Central memory CD8-positive, alpha-beta T cell (primary cell): ENCODE results near the gene RPS6KB1.
A peak's percentile ranks its signal among the peaks of the same experiment; 100 is the strongest.

ENCODE experiments used
- ATAC-seq: fragments of 150-1000 bp; cut with Tn5 transposase; replicated peaks from 2 replicates; pipeline ENCODE4 v1.10.0; 2022; ENCODE audit warnings: mild to moderate bottlenecking, moderate FRiP score, moderate number of reproducible peaks; ENCODE audit not compliant: poor library complexity, severe bottlenecking; ENCODE audit errors: extremely low read depth
- DNase-seq, 2 donors: peaks; one replicate each; pipeline ENCODE4 v3.0.0; 2021; ENCODE audit warnings: low spot score in 2 of 2
- H3K27ac Mint-ChIP-seq: one replicate; pipeline ENCODE4 v1.8.0; 2022; ENCODE audit warnings: low read depth, mild to moderate bottlenecking, moderate library complexity, mixed read lengths
- H3K27me3 Mint-ChIP-seq: one replicate; pipeline ENCODE4 v1.8.0; 2022; ENCODE audit warnings: mixed read lengths
- H3K36me3 Mint-ChIP-seq: one replicate; pipeline ENCODE4 v1.8.0; 2022; ENCODE audit warnings: mild to moderate bottlenecking, moderate library complexity, mixed read lengths; ENCODE audit not compliant: insufficient read depth
- H3K4me1 Mint-ChIP-seq: one replicate; pipeline ENCODE4 v1.8.0; 2022; ENCODE audit warnings: mixed read lengths
- H3K4me3 Mint-ChIP-seq: one replicate; pipeline ENCODE4 v1.8.0; 2022; ENCODE audit warnings: mild to moderate bottlenecking, moderate library complexity, mixed read lengths
- H3K9me3 Mint-ChIP-seq: one replicate; pipeline ENCODE4 v1.8.0; 2022; ENCODE audit warnings: mixed read lengths

RPS6KB1 gene

GRCh38 chr17:59877965-59878364 is 15.0 kb upstream of the RPS6KB1 start:
- Mint-ChIP-seq H3K4me1 (no peaks in the 10 kb centered on the region), H3K4me3 (no peak overlapping the region), H3K27me3 (no peaks in the 10 kb centered on the region), H3K36me3 (peaks cover 63% of the 10 kb centered on the region), H3K27ac (no peak overlapping the region), H3K9me3 (no peaks in the 10 kb centered on the region)
- ATAC-seq (no peak), DNase-seq (no peak)

DNA sequence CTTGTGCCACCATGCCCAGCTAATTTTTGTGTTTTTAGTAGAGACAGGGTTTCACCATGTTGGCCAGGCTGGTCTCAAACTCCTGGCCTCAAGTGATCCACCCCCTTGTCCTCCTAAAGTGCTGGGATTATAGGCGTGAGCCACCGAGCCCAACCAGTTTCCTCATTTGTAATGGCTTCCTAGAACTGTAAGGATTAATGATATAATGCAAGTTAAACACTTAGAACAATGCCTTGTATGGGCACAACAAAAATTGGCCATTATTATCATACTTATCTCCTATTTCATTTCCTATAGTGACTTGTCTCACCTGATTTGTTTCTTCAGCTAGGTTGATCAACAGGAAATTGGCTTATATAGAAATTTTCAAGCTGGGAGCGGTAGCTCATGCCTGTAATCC is 14.3 kb upstream of the RPS6KB1 start:
- Mint-ChIP-seq H3K27ac (no peak overlapping the region), H3K27me3 (no peaks in the 10 kb centered on the region), H3K36me3 (peaks cover 60% of the 10 kb centered on the region), H3K9me3 (no peaks in the 10 kb centered on the region), H3K4me1 (no peaks in the 10 kb centered on the region), H3K4me3 (no peak overlapping the region)
- DNase-seq = no peak
- no peak for ATAC-seq

DNA sequence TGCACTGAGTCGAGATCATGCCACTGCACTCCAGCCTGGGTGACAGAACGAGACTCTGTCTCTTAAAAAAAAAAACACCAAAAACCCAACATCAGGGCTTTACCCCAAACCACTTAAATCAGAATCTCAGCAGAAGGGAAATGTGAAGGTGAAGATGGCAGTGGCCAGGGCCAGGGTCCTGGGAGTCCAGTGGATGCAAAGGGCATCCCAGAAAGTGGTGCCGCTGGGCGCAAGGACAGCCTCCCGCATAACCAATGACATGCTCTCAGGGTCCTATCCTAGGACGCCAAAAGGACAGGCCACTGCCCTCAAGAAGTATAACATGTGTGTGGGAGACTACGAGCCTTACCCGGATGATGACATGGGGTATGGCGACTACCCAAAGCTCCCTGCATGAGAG is 8.1 kb upstream of the RPS6KB1 start:
- no peak overlapping the region for H3K4me3 Mint-ChIP-seq
- H3K27ac Mint-ChIP-seq = no peak overlapping the region
- H3K27me3 Mint-ChIP-seq = no peaks in the 10 kb centered on the region
- DNase-seq (no peak), ATAC-seq (no peak)
- H3K36me3 Mint-ChIP-seq = peaks cover 67% of the 10 kb centered on the region
- H3K9me3 Mint-ChIP-seq = no peaks in the 10 kb centered on the region
- H3K4me1 Mint-ChIP-seq = peaks cover 20% of the 10 kb centered on the region

DNA sequence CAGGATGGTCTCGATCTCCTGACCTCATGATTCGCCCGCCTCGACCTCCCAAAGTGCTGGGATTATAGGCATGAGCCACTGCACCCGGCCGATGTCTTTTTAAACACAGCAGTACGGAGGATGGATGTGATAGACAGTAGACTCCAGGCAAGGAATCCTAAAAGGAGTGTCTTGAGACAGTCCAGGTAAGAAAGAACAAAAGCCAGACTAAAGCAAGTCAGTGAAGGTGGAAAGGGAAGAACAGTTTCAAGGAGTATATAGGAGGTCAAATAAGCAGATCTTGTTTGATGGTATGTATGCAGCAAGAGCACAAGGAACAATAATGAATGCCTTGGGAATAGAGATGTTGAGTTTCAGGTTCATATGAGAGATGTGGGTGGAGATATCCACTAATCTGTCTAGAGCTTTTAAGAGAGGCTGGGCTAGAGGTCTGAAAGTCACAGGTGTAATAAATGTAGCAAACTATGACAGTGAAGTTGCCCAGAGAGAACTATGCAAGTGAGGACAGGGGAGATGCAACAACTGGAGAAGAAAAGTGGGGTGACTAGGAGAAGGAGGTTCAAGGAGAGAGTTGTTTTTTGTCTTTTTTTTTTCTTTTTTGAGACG is 4.7 kb upstream of the RPS6KB1 start:
- Mint-ChIP-seq H3K27ac (peak overlapping the region; percentile 40), H3K4me3 (no peak overlapping the region), H3K36me3 (peaks cover 63% of the 10 kb centered on the region), H3K27me3 (no peaks in the 10 kb centered on the region), H3K9me3 (no peaks in the 10 kb centered on the region), H3K4me1 (peaks cover 37% of the 10 kb centered on the region)
- ATAC-seq = no peak
- DNase-seq = no peak

- DNase-seq (no peak), ATAC-seq (no peak)
- H3K4me3 Mint-ChIP-seq = peak overlapping the region; percentile 48
- no peaks in the 10 kb centered on the region for H3K27me3 Mint-ChIP-seq
- peaks cover 58% of the 10 kb centered on the region for H3K4me1 Mint-ChIP-seq
- H3K27ac Mint-ChIP-seq = peak overlapping the region; percentile 61
- H3K9me3 Mint-ChIP-seq = no peaks in the 10 kb centered on the region
- H3K36me3 Mint-ChIP-seq = peaks cover 48% of the 10 kb centered on the region
Measured at GRCh38 chr17:59890720-59891119, 2.2 kb upstream of the RPS6KB1 start.

DNA sequence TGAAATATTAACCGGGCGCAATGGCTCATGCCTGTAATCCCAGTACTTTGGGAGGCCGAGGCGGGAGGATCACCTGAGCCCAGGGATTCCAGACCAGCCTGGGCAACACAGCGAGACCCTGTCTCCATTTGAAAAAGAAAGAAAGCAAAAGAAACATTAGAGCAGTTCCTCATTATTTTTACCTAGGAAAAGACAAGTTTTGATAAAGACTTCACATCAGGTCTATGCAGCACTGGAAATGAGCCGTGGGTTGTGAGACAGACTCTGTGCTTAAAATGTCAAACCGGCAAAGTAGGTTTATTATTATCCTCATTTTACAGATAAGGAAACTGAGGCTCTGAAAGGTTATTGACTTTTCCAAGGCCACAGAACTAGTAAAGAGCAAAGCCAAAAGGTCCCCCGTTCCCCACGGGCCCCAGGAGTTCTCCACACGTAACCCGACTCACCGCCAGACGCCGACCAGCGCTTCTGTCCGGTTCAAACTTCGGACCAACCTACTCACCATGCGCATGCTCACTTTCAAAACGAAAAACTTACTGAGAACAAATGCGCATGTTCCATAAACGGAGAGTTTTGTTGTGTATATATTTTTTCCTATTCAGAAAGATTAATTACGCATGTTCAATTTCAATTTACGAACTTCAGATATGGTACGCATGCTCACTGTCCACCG is 534 bp upstream of the RPS6KB1 start:
- no peaks in the 10 kb centered on the region for H3K27me3 Mint-ChIP-seq
- peaks cover 31% of the 10 kb centered on the region for H3K36me3 Mint-ChIP-seq
- no peaks in the 10 kb centered on the region for H3K9me3 Mint-ChIP-seq
- H3K27ac Mint-ChIP-seq = peak overlapping the region; percentile 100
- no peak for ATAC-seq
- no peak for DNase-seq
- peaks cover 56% of the 10 kb centered on the region for H3K4me1 Mint-ChIP-seq
- peak overlapping the region; percentile 100 for H3K4me3 Mint-ChIP-seq

- ATAC-seq = peak; percentile 35
- H3K27me3 Mint-ChIP-seq = no peaks in the 10 kb centered on the region
- peaks cover 47% of the 10 kb centered on the region for H3K4me1 Mint-ChIP-seq
- H3K4me3 Mint-ChIP-seq = peak overlapping the region; percentile 100
- no peaks in the 10 kb centered on the region for H3K9me3 Mint-ChIP-seq
- peaks cover 23% of the 10 kb centered on the region for H3K36me3 Mint-ChIP-seq
- no peak for DNase-seq
- H3K27ac Mint-ChIP-seq = peak overlapping the region; percentile 100
Measured at GRCh38 chr17:59893676-59894100, 767 bp downstream of the RPS6KB1 start.

GRCh38 chr17:59897090-59897489 is 4.2 kb downstream of the RPS6KB1 start:
- H3K9me3 Mint-ChIP-seq = no peaks in the 10 kb centered on the region
- H3K27ac Mint-ChIP-seq = no peak overlapping the region
- H3K36me3 Mint-ChIP-seq = peaks cover 18% of the 10 kb centered on the region
- no peak overlapping the region for H3K4me3 Mint-ChIP-seq
- no peak for ATAC-seq
- H3K4me1 Mint-ChIP-seq = peaks cover 43% of the 10 kb centered on the region
- H3K27me3 Mint-ChIP-seq = no peaks in the 10 kb centered on the region
- DNase-seq = no peak

DNA sequence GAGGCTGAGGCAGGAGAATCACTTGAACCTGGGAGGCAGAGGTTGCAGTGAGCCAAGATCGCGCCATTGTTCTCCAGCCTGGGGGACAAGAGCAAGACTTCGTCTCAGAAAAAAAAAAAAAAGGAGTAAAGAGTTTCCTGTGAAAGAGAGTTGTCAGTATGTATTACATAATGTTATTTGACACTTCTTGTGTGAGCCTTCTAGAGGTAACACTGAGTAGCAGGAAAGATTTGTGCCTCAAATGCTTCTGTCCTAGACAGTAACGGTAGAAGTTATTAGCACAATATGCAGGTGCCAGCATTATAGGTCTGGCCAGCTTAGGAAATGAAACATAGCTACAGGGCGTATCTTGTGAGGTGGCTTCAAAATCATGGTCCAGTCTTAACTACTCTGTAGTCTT is 6.2 kb downstream of the RPS6KB1 start:
- H3K9me3 Mint-ChIP-seq = no peaks in the 10 kb centered on the region
- no peak for ATAC-seq

GRCh38 chr17:59901604-59902003 is 8.7 kb downstream of the RPS6KB1 start:
- no peak overlapping the region for H3K27ac Mint-ChIP-seq

More for the DNA sequence above, 6.2 kb downstream of the RPS6KB1 start:
- no peaks in the 10 kb centered on the region for H3K27me3 Mint-ChIP-seq
- H3K27ac Mint-ChIP-seq = no peak overlapping the region
- H3K4me3 Mint-ChIP-seq = no peak overlapping the region
- DNase-seq = no peak
- H3K4me1 Mint-ChIP-seq = peaks cover 32% of the 10 kb centered on the region
- H3K36me3 Mint-ChIP-seq = peaks cover 11% of the 10 kb centered on the region

DNA sequence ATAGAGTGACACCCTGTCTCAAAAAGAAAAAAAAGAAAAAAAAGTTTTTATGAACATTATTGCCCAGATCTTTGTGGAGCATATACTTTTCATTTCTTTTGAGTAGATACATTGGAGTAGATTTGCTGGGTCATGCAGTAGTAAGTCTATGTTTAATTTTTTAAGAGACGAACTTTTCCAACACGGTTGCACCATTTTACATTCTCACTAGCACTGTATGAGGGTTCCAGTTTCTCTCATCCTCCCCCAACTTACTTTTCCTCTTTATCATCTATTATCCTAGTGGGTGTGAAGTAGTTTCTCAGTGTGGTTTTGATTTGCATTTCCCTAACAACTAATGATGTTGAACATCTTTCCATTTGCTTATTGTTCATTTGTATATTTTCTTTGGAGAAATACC is 10.5 kb downstream of the RPS6KB1 start:
- Mint-ChIP-seq H3K36me3 (peaks cover 22% of the 10 kb centered on the region), H3K9me3 (no peaks in the 10 kb centered on the region), H3K27ac (no peak overlapping the region), H3K4me3 (no peak overlapping the region), H3K4me1 (peaks cover 28% of the 10 kb centered on the region), H3K27me3 (no peaks in the 10 kb centered on the region)
- no peak for DNase-seq
- ATAC-seq = no peak

More at GRCh38 chr17:59901604-59902003, 8.7 kb downstream of the RPS6KB1 start:
- H3K4me1 Mint-ChIP-seq = peaks cover 29% of the 10 kb centered on the region
- ATAC-seq (no peak), DNase-seq (no peak)
- H3K4me3 Mint-ChIP-seq = no peak overlapping the region
- H3K9me3 Mint-ChIP-seq = no peaks in the 10 kb centered on the region
- H3K36me3 Mint-ChIP-seq = peaks cover 17% of the 10 kb centered on the region
- H3K27me3 Mint-ChIP-seq = no peaks in the 10 kb centered on the region

GRCh38 chr17:59907467-59907866 is 14.5 kb downstream of the RPS6KB1 start:
- Mint-ChIP-seq H3K9me3 (no peaks in the 10 kb centered on the region), H3K27ac (no peak overlapping the region), H3K4me1 (peaks cover 23% of the 10 kb centered on the region), H3K36me3 (peaks cover 39% of the 10 kb centered on the region), H3K27me3 (no peaks in the 10 kb centered on the region), H3K4me3 (no peak overlapping the region)
- DNase-seq (no peak), ATAC-seq (no peak)

DNA sequence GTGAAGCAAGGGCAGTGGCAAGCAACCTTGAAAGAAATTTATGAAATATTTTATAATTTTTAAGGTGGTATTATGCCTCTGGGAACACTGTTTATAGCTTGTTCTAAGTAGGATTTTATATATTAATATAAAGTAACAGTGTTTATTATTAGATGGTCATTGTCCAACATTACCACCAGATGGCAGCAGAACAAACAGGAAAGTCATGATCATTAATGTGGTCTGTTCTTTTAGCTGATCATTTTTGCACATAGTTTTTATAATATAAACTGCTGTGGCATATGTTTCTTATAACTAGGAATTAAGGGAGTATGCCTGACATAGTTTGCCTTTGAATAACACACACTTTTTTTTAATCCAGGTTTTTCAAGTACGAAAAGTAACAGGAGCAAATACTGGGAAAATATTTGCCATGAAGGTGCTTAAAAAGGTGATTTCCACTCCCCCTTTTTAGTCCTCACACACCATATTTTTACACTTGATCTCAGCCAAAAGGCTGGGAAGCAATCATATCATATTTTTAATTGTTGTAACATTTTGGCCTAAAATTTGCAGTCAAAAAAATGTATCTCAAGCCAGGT is 21.4 kb downstream of the RPS6KB1 start:
- Mint-ChIP-seq H3K9me3 (no peaks in the 10 kb centered on the region), H3K27ac (no peak overlapping the region), H3K36me3 (peaks cover 68% of the 10 kb centered on the region), H3K4me1 (peaks cover under 1% of the 10 kb centered on the region), H3K27me3 (no peaks in the 10 kb centered on the region), H3K4me3 (no peak overlapping the region)
- DNase-seq = no peak
- ATAC-seq = peak; percentile 40
